GM18951 (cell line): ENCODE results near the gene TMEM169.
"Not testable (repeated sequence)": the region's sequence is repeated elsewhere in the genome, so short reads cannot be mapped to it uniquely, and the experiment has no call there.

ENCODE experiments used
- POLR2A ChIP-seq: IDR thresholded peaks from 4 replicates; pipeline ENCODE4 v1.6.1; 2011; ENCODE audit warnings: mild to moderate bottlenecking; ENCODE audit not compliant: insufficient read length, insufficient read depth; ENCODE audit errors: extremely low read depth
- in situ Hi-C: fragments of 300-500 bp; cut with MboI; formaldehyde crosslinking; loops from one replicate; pipeline ENCODE4 v1.12.0; 2022; ENCODE audit warnings: low sequenced_read_pairs, mixed read lengths, inconsistent platforms; ENCODE audit not compliant: unreplicated experiment

Gene TMEM169

GRCh38 chr2:216134958-216135541 is 53.3 kb downstream of the TMEM169 start:
- TF ChIP-seq POLR2A = no peak
- in situ Hi-C loops = no loop called here

GRCh38 chr2:216139884-216140283 is 58.2 kb downstream of the TMEM169 start:
- in situ Hi-C loops = no loop called here
- TF ChIP-seq POLR2A = no peak

- in situ Hi-C loops = not testable (repeated sequence)
Measured at GRCh38 chr2:216141516-216141915, 59.8 kb downstream of the TMEM169 start.

GRCh38 chr2:216142540-216142939 is 60.8 kb downstream of the TMEM169 start:
- in situ Hi-C loops = no loop called here
- TF ChIP-seq POLR2A = no peak

GRCh38 chr2:216144372-216144771 is 62.7 kb downstream of the TMEM169 start:
- TF ChIP-seq POLR2A = no peak
- in situ Hi-C loops = no loop called here

- in situ Hi-C loops = no loop called here
Measured at GRCh38 chr2:216144857-216145256, 63.1 kb downstream of the TMEM169 start.

GRCh38 chr2:216146573-216146972 is 64.9 kb downstream of the TMEM169 start:
- TF ChIP-seq POLR2A = no peak
- in situ Hi-C loops = no loop called here

More at GRCh38 chr2:216144857-216145256, 63.1 kb downstream of the TMEM169 start:
- no peak for TF ChIP-seq POLR2A

GRCh38 chr2:216147172-216148131 is 65.7 kb downstream of the TMEM169 start:
- no peak for TF ChIP-seq POLR2A
- in situ Hi-C loops = no loop called here

GRCh38 chr2:216148983-216149382 is 67.3 kb downstream of the TMEM169 start:
- in situ Hi-C loops = no loop called here
- TF ChIP-seq POLR2A = no peak

GRCh38 chr2:216149741-216150140 is 68.0 kb downstream of the TMEM169 start:
- no peak for TF ChIP-seq POLR2A
- in situ Hi-C loops = no loop called here

- no peak for TF ChIP-seq POLR2A
- in situ Hi-C loops = no loop called here
Measured at GRCh38 chr2:216151313-216152025, 69.8 kb downstream of the TMEM169 start.
